Choroid plexus epithelial cell (primary cell): ENCODE data around the gene CIDEC.
"Not testable (repeated sequence)": the region's sequence is repeated elsewhere in the genome, so short reads cannot be mapped to it uniquely, and the experiment has no call there.

Experiments used
- DNase-seq: peaks from one replicate; pipeline ENCODE4 v3.0.0-alpha.2; 2010; ENCODE audit warnings: low read depth
- H3K4me3 ChIP-seq: 2 replicates; pipeline ENCODE4 v1.5.1; 2011; ENCODE audit warnings: low read depth, mild to moderate bottlenecking, control low read depth, low read length, moderate library complexity
- TF ChIP-seq, protein P1 (sequence below): conservative IDR thresholded peaks from 2 replicates; pipeline ENCODE4 v1.5.1; 2011; ENCODE audit warnings: low read depth, mild to moderate bottlenecking, control low read depth, inconsistent platforms, low read length, moderate library complexity

Gene CIDEC

GRCh38 chr3:9901967-9902366 lies 21.9 kb upstream of the CIDEC start:
- no peak overlapping the region for H3K4me3 ChIP-seq
- TF ChIP-seq, protein P1, sequence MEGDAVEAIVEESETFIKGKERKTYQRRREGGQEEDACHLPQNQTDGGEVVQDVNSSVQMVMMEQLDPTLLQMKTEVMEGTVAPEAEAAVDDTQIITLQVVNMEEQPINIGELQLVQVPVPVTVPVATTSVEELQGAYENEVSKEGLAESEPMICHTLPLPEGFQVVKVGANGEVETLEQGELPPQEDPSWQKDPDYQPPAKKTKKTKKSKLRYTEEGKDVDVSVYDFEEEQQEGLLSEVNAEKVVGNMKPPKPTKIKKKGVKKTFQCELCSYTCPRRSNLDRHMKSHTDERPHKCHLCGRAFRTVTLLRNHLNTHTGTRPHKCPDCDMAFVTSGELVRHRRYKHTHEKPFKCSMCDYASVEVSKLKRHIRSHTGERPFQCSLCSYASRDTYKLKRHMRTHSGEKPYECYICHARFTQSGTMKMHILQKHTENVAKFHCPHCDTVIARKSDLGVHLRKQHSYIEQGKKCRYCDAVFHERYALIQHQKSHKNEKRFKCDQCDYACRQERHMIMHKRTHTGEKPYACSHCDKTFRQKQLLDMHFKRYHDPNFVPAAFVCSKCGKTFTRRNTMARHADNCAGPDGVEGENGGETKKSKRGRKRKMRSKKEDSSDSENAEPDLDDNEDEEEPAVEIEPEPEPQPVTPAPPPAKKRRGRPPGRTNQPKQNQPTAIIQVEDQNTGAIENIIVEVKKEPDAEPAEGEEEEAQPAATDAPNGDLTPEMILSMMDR, result no peak
- DNase-seq, result no peak

DNA sequence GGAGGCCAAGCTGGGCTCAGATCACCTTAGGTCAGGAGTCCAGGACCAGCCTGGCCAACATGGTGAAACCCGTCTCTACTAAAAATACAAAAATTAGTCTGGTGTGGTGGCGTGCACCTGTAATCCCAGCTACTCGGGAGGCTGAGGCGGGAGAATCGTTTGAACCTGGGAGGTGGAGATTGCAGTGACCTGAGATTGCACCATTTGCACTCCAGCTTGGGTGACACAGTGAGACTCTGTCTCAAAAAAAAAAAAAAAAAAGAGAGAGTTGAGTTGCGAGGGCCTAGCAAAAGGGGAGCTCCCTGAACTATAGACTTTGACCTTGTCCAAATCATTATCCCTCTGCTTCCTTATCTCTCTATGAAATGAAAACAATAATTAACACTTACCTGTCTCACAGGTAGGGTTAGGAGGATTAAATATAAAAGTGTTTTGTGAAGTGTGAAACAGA lies 20.9 kb upstream of the CIDEC start:
- DNase-seq, H3K4me3 ChIP-seq: not testable (repeated sequence)

DNA sequence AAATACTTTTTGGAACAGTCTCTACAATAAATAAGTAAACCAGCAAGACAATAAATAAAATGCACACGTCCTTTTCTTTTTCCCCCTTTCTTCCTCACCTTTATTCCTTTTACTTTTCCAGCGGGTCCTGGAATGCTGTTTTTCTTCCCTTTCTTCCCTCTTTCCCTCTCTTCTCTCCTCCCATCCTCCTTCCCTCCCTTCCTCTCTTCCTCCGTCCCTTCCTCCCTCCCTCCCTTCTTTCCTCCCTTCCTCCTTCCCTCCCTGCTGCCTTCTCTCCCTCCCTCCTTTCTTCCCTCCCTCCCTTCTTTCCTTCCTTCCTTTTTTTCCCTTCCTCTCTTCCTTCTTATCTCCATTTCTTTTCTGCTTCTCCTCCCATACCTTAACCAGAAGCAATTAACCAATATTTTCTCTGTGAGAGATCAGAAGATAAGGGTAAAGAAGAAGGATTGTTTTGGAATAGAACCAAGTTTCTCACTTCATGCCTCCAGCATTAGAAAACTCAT lies 19.3 kb upstream of the CIDEC start:
- DNase-seq, result no peak
- H3K4me3 ChIP-seq, result no peak overlapping the region
- TF ChIP-seq, protein P1, result no peak

DNA sequence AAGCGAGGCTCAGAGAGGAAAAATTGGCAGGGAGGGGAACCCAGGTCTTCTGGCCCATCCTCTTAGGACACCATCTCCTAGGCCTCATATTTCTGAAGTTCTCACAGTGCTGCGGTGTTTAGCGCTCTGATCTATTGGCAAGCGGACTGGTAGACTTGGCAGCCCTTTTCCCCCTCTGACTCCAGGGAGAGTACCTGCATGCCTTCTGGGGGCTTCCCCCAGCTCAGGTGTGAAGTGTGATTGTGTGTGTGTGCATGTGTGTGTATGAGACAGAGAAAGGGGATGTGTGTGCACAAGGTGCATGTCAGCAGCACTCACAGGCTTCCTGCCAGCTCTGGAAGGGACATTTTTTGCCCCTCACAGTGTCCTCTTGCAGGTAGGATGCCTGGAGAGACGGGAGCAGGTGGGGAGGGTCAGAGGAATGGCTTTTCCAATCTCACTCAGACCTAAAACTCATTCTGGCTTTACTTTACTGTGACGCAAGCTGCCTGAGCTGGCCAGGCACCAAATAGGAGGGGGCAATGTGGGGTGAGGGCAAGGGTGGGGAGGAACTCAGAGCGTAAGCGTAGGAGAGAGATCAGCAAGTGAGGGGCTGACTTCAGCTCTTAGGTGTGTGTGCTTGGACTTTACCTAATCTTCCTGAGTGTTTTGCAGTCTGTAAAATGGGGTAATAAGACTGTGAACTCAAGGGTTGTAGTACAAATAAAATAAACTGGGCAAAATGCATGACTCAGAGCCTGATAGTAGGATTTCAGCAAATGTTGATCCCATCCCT lies 18.6 kb upstream of the CIDEC start:
- TF ChIP-seq, protein P1, result no peak
- no peak overlapping the region for H3K4me3 ChIP-seq
- DNase-seq, result no peak

DNA sequence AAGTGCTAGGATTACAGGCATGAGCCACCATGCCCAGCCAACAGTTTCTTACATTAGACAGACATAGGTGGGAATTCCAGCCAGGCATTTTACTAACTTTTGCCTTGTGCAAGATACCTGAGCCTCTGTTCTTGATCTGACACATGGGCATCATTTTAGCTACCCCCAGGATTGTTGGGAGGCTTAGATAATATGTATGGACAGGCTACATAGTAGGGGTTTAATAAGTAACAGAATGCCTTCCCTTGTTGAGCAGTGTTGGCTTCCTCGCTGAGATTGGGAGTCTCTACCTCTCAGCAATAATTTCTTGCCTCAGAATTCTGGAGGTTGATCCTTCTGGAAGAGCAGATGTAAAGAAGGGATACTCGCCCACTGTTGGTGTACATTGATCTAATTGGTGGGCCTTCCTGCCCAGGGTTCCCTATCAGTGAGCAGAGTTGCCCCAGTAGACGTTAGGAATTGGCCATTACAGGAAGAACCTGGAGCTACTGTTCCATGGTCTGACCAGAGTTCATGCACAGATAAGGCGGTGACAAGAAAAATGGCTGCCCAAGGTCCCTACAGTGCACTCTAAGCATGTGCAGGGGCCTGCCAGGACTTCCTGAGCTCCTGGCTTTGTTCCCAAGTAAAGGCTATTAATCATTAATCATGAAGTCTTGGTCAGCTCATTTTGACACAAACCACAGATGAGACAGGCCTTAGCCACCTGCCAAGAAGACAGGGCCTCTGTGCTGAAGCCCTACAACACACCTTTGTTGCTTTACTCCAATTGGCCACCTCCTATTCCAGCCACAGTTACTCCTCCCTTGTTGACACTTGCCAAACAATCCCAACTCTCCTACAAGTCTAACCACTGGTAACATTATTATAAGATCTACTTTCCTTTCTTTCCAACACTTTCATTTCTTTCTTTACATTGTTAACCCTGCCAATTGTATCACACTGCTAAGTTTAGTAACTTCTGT lies 17.6 kb upstream of the CIDEC start:
- DNase-seq, result no peak
- TF ChIP-seq, protein P1, result no peak
- no peak overlapping the region for H3K4me3 ChIP-seq

- H3K4me3 ChIP-seq, result not testable (repeated sequence)
- peak; percentile 48 for DNase-seq
Observed at GRCh38 chr3:9896755-9897407, 16.8 kb upstream of the CIDEC start.

DNA sequence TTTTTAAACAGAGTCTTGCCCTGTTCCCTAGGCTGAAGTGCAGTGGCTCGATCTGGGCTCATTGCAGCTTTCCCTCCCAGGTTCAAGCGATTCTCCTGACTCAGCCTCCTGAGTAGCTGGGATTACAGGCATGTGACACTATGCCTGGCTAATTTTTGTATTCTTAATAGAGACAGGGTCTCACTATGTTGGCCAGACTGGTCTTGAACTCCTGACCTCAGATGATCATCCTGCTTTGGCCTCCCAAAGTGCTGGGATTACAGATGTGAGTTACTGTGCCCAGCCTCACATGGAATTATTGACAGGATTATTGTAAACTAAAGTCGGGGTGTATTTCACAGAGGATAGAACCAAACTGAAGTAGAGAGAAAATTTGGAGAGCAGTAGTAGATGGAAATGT lies 15.7 kb upstream of the CIDEC start:
- not testable (repeated sequence) for DNase-seq, H3K4me3 ChIP-seq

GRCh38 chr3:9893739-9894138 lies 13.7 kb upstream of the CIDEC start:
- TF ChIP-seq, protein P1, result no peak

More at GRCh38 chr3:9893739-9894138, 13.7 kb upstream of the CIDEC start:
- no peak for DNase-seq
- no peak overlapping the region for H3K4me3 ChIP-seq
